Neural progenitor cell (in vitro differentiated cells): ENCODE data around the gene C15orf39. TPM values are rescaled to one million over a fixed set of nuclear protein-coding genes. Genes with fewer than 3 reads are reported as not detected.

ENCODE experiments used
- DNase-seq: peaks from one replicate; pipeline ENCODE4 v3.0.0-alpha.2; 2016; ENCODE audit warnings: low spot score
- H2AFZ ChIP-seq: fragments of 200-600 bp; sonication (generic); replicated peaks from 2 replicates; pipeline ENCODE4 v1.6.1; 2016; ENCODE audit warnings: antibody characterized with exemption
- H3F3A ChIP-seq: fragments of 200-600 bp; sonication (generic); 2 replicates; pipeline ENCODE4 v1.6.1; 2016; ENCODE audit warnings: antibody characterized with exemption, low read depth
- H3K27ac ChIP-seq: fragments of 200-600 bp; sonication (generic); 2 replicates; pipeline ENCODE4 v1.5.1; 2016; ENCODE audit warnings: mild to moderate bottlenecking
- H3K27me3 ChIP-seq: fragments of 200-600 bp; sonication (generic); 2 replicates; pipeline ENCODE4 v1.6.1; 2016; ENCODE audit warnings: mild to moderate bottlenecking, moderate library complexity
- H3K36me3 ChIP-seq: fragments of 200-600 bp; sonication (generic); 2 replicates; pipeline ENCODE4 v1.5.1; 2016
- H3K4me1 ChIP-seq: fragments of 200-600 bp; sonication (generic); 2 replicates; pipeline ENCODE4 v1.6.1; 2016; ENCODE audit warnings: mixed run types
- H3K4me2 ChIP-seq: fragments of 200-600 bp; sonication (generic); 2 replicates; pipeline ENCODE4 v1.6.1; 2016
- H3K4me3 ChIP-seq: fragments of 200-600 bp; sonication (generic); 2 replicates; pipeline ENCODE4 v1.5.1; 2016
- H3K79me2 ChIP-seq: fragments of 200-600 bp; sonication (generic); 2 replicates; pipeline ENCODE4 v1.6.1; 2016; ENCODE audit warnings: low read depth
- H3K9ac ChIP-seq: fragments of 200-600 bp; sonication (generic); 2 replicates; pipeline ENCODE4 v1.6.1; 2016
- H3K9me3 ChIP-seq: fragments of 200-600 bp; sonication (generic); 2 replicates; pipeline ENCODE4 v1.5.1; 2016; ENCODE audit warnings: low read depth
- H4K20me1 ChIP-seq: fragments of 200-600 bp; sonication (generic); 2 replicates; pipeline ENCODE4 v1.6.1; 2016; ENCODE audit warnings: low read depth
- H3K27ac Mint-ChIP-seq: 3 replicates; pipeline ENCODE4 v1.8.0; 2021; ENCODE audit warnings: mixed read lengths
- H3K27me3 Mint-ChIP-seq: 2 replicates; pipeline ENCODE4 v1.8.0; 2022; ENCODE audit warnings: low read depth, mild to moderate bottlenecking, inconsistent platforms, moderate library complexity, mixed read lengths; ENCODE audit not compliant: insufficient read depth
- H3K36me3 Mint-ChIP-seq: 3 replicates; pipeline ENCODE4 v1.8.0; 2021; ENCODE audit warnings: mixed read lengths
- H3K4me1 Mint-ChIP-seq: 3 replicates; pipeline ENCODE4 v1.8.0; 2021; ENCODE audit warnings: mixed read lengths
- H3K4me3 Mint-ChIP-seq: 3 replicates; pipeline ENCODE4 v1.8.0; 2021; ENCODE audit warnings: mild to moderate bottlenecking, moderate library complexity, mixed read lengths
- H3K9me3 Mint-ChIP-seq: 3 replicates; pipeline ENCODE4 v1.8.0; 2020; ENCODE audit warnings: mixed read lengths
- CTCF ChIP-seq: fragments of 200-600 bp; sonication (generic); IDR thresholded peaks from 2 replicates; pipeline ENCODE4 v1.5.1; 2017; ENCODE audit warnings: antibody characterized with exemption, mild to moderate bottlenecking
- EZH2 ChIP-seq: fragments of 200-600 bp; sonication (generic); IDR thresholded peaks from 2 replicates; pipeline ENCODE4 v1.6.1; 2017; ENCODE audit warnings: antibody characterized with exemption, mild to moderate bottlenecking, moderate library complexity
- EZH2phosphoT487 ChIP-seq: fragments of 200-600 bp; sonication (generic); IDR thresholded peaks from 2 replicates; pipeline ENCODE4 v1.6.1; 2017; ENCODE audit warnings: antibody characterized with exemption
- total RNA-seq: library from RNA; depleted of rRNA; stranded (reverse); fragments of >200 nt; gene quantifications from 2 replicates; pipeline ENCODE4 v1.2.3, GENCODE V29; 2015; ENCODE audit warnings: low replicate concordance

C15orf39 gene
- total RNA-seq, 1 donor from 2014 or later, result 1.2 TPM

GRCh38 chr15:75200391-75200764 is 1.3 kb upstream of the C15orf39 start:
- H3K36me3 ChIP-seq, result no peaks in the 10 kb centered on the region
- H3K27ac ChIP-seq, result no peak overlapping the region
- no peak overlapping the region for H2AFZ ChIP-seq
- H3K79me2 ChIP-seq, result peaks cover 33% of the 10 kb centered on the region
- Mint-ChIP-seq H3K36me3 (no peaks in the 10 kb centered on the region), H3K27me3 (peaks cover 36% of the 10 kb centered on the region), H3K9me3 (no peaks in the 10 kb centered on the region), H3K27ac (no peak overlapping the region), H3K4me1 (peaks cover 38% of the 10 kb centered on the region), H3K4me3 (peak overlapping the region; percentile 97)
- peaks cover 25% of the 10 kb centered on the region for H3K4me1 ChIP-seq
- peaks cover 9% of the 10 kb centered on the region for H3F3A ChIP-seq
- no peak overlapping the region for H3K4me3 ChIP-seq
- no peak overlapping the region for H3K9ac ChIP-seq
- DNase-seq, result no peak
- no peak for TF ChIP-seq EZH2
- no peak for TF ChIP-seq CTCF
- TF ChIP-seq EZH2phosphoT487, result no peak
- H4K20me1 ChIP-seq, result peaks cover 33% of the 10 kb centered on the region
- H3K4me2 ChIP-seq, result peak overlapping the region; percentile 89
- peaks cover 42% of the 10 kb centered on the region for H3K27me3 ChIP-seq
- H3K9me3 ChIP-seq, result no peaks in the 10 kb centered on the region

- Histone ChIP-seq H2AFZ (peak overlapping the region; percentile 60), H3K27ac (no peak overlapping the region), H3F3A (peaks cover 9% of the 10 kb centered on the region), H3K4me3 (peak overlapping the region; percentile 83), H3K4me2 (peak overlapping the region; percentile 89), H3K4me1 (peaks cover 20% of the 10 kb centered on the region), H3K9ac (no peak overlapping the region), H4K20me1 (peaks cover 39% of the 10 kb centered on the region), H3K27me3 (peaks cover 42% of the 10 kb centered on the region), H3K9me3 (no peaks in the 10 kb centered on the region), H3K36me3 (no peaks in the 10 kb centered on the region), H3K79me2 (peaks cover 39% of the 10 kb centered on the region)
- Mint-ChIP-seq H3K36me3 (no peaks in the 10 kb centered on the region), H3K4me1 (peaks cover 38% of the 10 kb centered on the region), H3K27me3 (peaks cover 36% of the 10 kb centered on the region), H3K27ac (no peak overlapping the region), H3K4me3 (peak overlapping the region; percentile 97), H3K9me3 (no peaks in the 10 kb centered on the region)
- TF ChIP-seq EZH2 (no peak), EZH2phosphoT487 (no peak), CTCF (no peak)
- DNase-seq, result peak; percentile 38
Measured at GRCh38 chr15:75200765-75201615, 692 bp upstream of the C15orf39 start.

GRCh38 chr15:75202251-75203016 is 752 bp downstream of the C15orf39 start:
- Histone ChIP-seq H3K79me2 (peaks cover 45% of the 10 kb centered on the region), H4K20me1 (peaks cover 49% of the 10 kb centered on the region), H3K27me3 (peaks cover 42% of the 10 kb centered on the region), H2AFZ (peak overlapping the region; percentile 63), H3K27ac (no peak overlapping the region), H3K4me2 (peak overlapping the region; percentile 89), H3K9me3 (no peaks in the 10 kb centered on the region), H3K4me1 (peaks cover 19% of the 10 kb centered on the region), H3K36me3 (no peaks in the 10 kb centered on the region), H3K9ac (no peak overlapping the region), H3K4me3 (peak overlapping the region; percentile 83), H3F3A (peaks cover 9% of the 10 kb centered on the region)
- H3K36me3 Mint-ChIP-seq, result no peaks in the 10 kb centered on the region
- TF ChIP-seq EZH2, result no peak
- peak; percentile 8 for TF ChIP-seq CTCF
- TF ChIP-seq EZH2phosphoT487, result no peak
- peak overlapping the region; percentile 88 for H3K4me3 Mint-ChIP-seq
- DNase-seq, result peak; percentile 80
- H3K9me3 Mint-ChIP-seq, result no peaks in the 10 kb centered on the region
- no peak overlapping the region for H3K27ac Mint-ChIP-seq
- peaks cover 30% of the 10 kb centered on the region for H3K27me3 Mint-ChIP-seq
- peaks cover 38% of the 10 kb centered on the region for H3K4me1 Mint-ChIP-seq
